Tibial nerve (tissue), 4 donors: Measurements from ENCODE around the gene MLKL.

Experiments used
- CTCF ChIP-seq, 5 experiments: fragments of 200-600 bp in 3 of 5; fragments of 450-650 bp in 2 of 5; sonication (generic) in 3 of 5; IDR thresholded peaks; one replicate each; pipeline ENCODE4 v1.5.1; 2016 to 2019; ENCODE audit warnings: antibody characterized with exemption in 5 of 5, mild to moderate bottlenecking in 3 of 5, moderate library complexity in 2 of 5
- EP300 ChIP-seq, 2 donors: sonication (generic); formaldehyde crosslinking; IDR thresholded peaks; one replicate each; pipeline ENCODE4 v1.6.1; 2017; ENCODE audit warnings: antibody characterized with exemption in 2 of 2, mild to moderate bottlenecking in 1 of 2

- no peak for TF ChIP-seq EP300 (IDR thresholded peaks at IDR 0.05)
- no peak for TF ChIP-seq CTCF (IDR thresholded peaks at IDR 0.05)
These were observed 12.7 kb upstream of the MLKL start for GRCh38 chr16:74713325-74713724.
